Right cardiac atrium (tissue), 5 donors: ENCODE data around the gene EEFSEC. TPM values are rescaled to one million over a fixed set of nuclear protein-coding genes. Genes with fewer than 3 reads are reported as not detected.

Experiments used
- ATAC-seq, 2 donors: fragments of 200-7000 bp; cut with Tn5 transposase; one replicate each; pipeline versions ENCODE4 v1.8.0 to v1.9.1; 2020; ENCODE audit warnings: moderate library complexity in 2 of 2, mild to moderate bottlenecking in 1 of 2
- DNase-seq, 3 donors: peaks; one replicate each; pipeline ENCODE4 v3.0.0-alpha.2; 2020
- H3K27ac ChIP-seq: one replicate; pipeline ENCODE4 v1.5.1; 2013; ENCODE audit warnings: mild to moderate bottlenecking, low read length, control low read depth, moderate library complexity
- H3K27me3 ChIP-seq: one replicate; pipeline ENCODE4 v1.6.1; 2013; ENCODE audit not compliant: control insufficient read depth, insufficient read depth
- H3K4me1 ChIP-seq: one replicate; pipeline ENCODE4 v1.6.1; 2013; ENCODE audit warnings: low read length; ENCODE audit not compliant: control insufficient read depth, insufficient read depth
- H3K4me3 ChIP-seq: one replicate; pipeline ENCODE4 v1.5.1; 2013; ENCODE audit warnings: low read length, control low read depth
- H3K9me3 ChIP-seq: one replicate; pipeline ENCODE4 v1.6.1; 2013; ENCODE audit warnings: low read length; ENCODE audit not compliant: control insufficient read depth
- WGBS: extraction: QIAGEN DNeasy Blood & Tissue Kit; methylation state at CpG from one replicate; pipeline ENCODE4 v1.1.7; 2013; 5-methylcytosine and 5-hydroxymethylcytosine counted together
- intact Hi-C, 4 donors: fragments of 100-400 bp; cut with DNase I; formaldehyde crosslinking; loops; one replicate each; pipeline versions ENCODE4 v1.11.0 to v1.14.0; 2022 to 2023
- polyA plus RNA-seq: library from polyadenylated mRNA; stranded (reverse); fragments of 200-250 nt; gene quantifications from one replicate; pipeline ENCODE4 v1.2.3, GENCODE V29; 2013
- total RNA-seq, 4 donors: library from RNA; stranded (reverse); fragmentation: NEBNext Ultra II Directional; extraction: Animal tissue kit (Norgen Biotek cat#: 25700); gene quantifications; one replicate each; pipeline ENCODE4 v1.2.1, GENCODE V29; 2021
- donor health status: healthy with polysubstance abuse.
- donor health status: DM: no; HTN: yes; CAD: no.
- donor health status: DM: no; HTN: no; CAD: no.
- donor health status: DM: no; HTN: yes; CAD: no; lungs with severe emphysema.
- donor health status: DM: yes; HTN: yes; CAD: no.

The EEFSEC gene
- total and polyA plus RNA-seq, 5 donors: 14.7 to 17.6 (median 15.6) TPM

- Histone ChIP-seq H3K27ac (peak overlapping the region; percentile 25), H3K4me3 (no peak overlapping the region), H3K27me3 (no peaks in the 10 kb centered on the region), H3K4me1 (peaks cover 15% of the 10 kb centered on the region), H3K9me3 (no peaks in the 10 kb centered on the region)
- intact Hi-C loops: no loop called here
- no peak for DNase-seq
- WGBS: 83% methylated on average over 4 of the region's 4 CpGs
- ATAC-seq: no peak
Measured at GRCh38 chr3:128294999-128295468, 141.8 kb downstream of the EEFSEC start.

DNA sequence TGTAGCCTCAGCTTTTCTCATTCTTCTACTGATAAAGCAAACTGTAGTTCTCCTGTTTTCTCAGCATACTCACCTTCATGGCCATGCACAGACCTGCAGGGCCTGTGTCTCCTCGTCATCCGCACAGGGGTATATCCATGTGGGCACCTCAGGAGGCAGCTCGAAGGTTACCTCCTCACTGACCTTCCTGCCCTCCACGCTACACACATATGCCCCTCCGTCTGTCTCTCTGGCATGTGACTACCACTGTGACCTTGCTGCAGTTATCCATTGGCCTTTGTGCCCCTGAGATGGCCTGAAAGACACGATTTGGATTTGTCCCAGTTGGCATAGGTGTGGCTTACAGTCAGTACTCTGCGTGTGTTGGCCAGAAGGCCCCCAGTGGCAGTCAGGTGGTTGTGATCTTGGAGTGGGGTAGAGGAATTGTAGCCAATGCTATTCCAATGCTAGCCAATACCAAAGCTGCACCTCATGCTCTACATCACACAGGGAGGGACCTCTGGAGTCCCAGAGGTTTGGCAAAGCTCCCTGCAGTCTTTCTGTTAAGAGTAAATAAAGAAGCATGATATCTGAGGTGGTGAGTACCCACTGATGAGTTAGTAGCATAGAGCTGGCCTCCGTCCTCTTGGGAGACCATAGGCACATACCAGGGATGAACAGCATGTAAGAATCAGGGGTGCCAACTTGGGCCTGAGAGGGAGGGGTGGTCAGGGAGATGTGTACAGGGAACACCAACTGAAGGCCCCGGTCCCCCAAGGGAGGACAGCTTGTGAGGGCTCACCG, 143.4 kb downstream of the EEFSEC start:
- intact Hi-C loops: no loop called here
- DNase-seq (peak in 2 of 3 donors; percentile 67 to 72), ATAC-seq (peak; percentile 72 to 89)
- H3K27ac ChIP-seq: peak overlapping the region; percentile 85
- 76% methylated on average over 10 of the region's 10 CpGs for WGBS
- no peaks in the 10 kb centered on the region for H3K9me3 ChIP-seq
- H3K4me3 ChIP-seq: no peak overlapping the region
- no peaks in the 10 kb centered on the region for H3K27me3 ChIP-seq
- peaks cover 17% of the 10 kb centered on the region for H3K4me1 ChIP-seq

GRCh38 chr3:128297401-128298138, 144.3 kb downstream of the EEFSEC start:
- no peaks in the 10 kb centered on the region for H3K9me3 ChIP-seq
- H3K4me3 ChIP-seq: no peak overlapping the region
- ATAC-seq (peak; percentile 56 to 68), DNase-seq (peak in 2 of 3 donors; percentile 64 to 70)
- no peaks in the 10 kb centered on the region for H3K27me3 ChIP-seq
- peak overlapping the region; percentile 85 for H3K27ac ChIP-seq
- 22% methylated on average over 2 of the region's 2 CpGs for WGBS
- H3K4me1 ChIP-seq: peaks cover 17% of the 10 kb centered on the region
- intact Hi-C loops: no loop called here

GRCh38 chr3:128301186-128302023, 148.1 kb downstream of the EEFSEC start:
- Histone ChIP-seq H3K4me1 (peaks cover 11% of the 10 kb centered on the region), H3K9me3 (no peaks in the 10 kb centered on the region), H3K27ac (no peak overlapping the region), H3K4me3 (no peak overlapping the region), H3K27me3 (no peaks in the 10 kb centered on the region)
- intact Hi-C loops: no loop called here
- DNase-seq (no peak), ATAC-seq (no peak)
- 86% methylated on average over 8 of the region's 8 CpGs for WGBS

- H3K4me1 ChIP-seq: peaks cover 11% of the 10 kb centered on the region
- 98% methylated on average over 2 of the region's 2 CpGs for WGBS
- intact Hi-C loops: loop anchor here in 1 of 4 donors (5.0 kb wide), 1 partner anchor 191 kb away; no protein-coding TSS in a partner anchor
Measured at GRCh38 chr3:128306481-128306880, 153.2 kb downstream of the EEFSEC start.

GRCh38 chr3:128307029-128307633, 153.8 kb downstream of the EEFSEC start:
- WGBS: 98% methylated on average over 3 of the region's 3 CpGs
- Histone ChIP-seq H3K4me3 (no peak overlapping the region), H3K27me3 (no peaks in the 10 kb centered on the region), H3K27ac (no peak overlapping the region), H3K9me3 (no peaks in the 10 kb centered on the region), H3K4me1 (peaks cover 12% of the 10 kb centered on the region)
- peak in 1 of 2 donors; percentile 9 for ATAC-seq
- intact Hi-C loops: loop anchor here in 1 of 4 donors (5.0 kb wide), 1 partner anchor 190 kb away; no protein-coding TSS in a partner anchor
- no peak for DNase-seq

More at GRCh38 chr3:128306481-128306880, 153.2 kb downstream of the EEFSEC start:
- DNase-seq (no peak), ATAC-seq (no peak)
- H3K27me3 ChIP-seq: no peaks in the 10 kb centered on the region
- no peak overlapping the region for H3K4me3 ChIP-seq
- H3K27ac ChIP-seq: no peak overlapping the region
- H3K9me3 ChIP-seq: no peaks in the 10 kb centered on the region

- Histone ChIP-seq H3K27me3 (no peaks in the 10 kb centered on the region), H3K27ac (peak overlapping the region; percentile 7), H3K9me3 (no peaks in the 10 kb centered on the region), H3K4me3 (no peak overlapping the region), H3K4me1 (peaks cover 12% of the 10 kb centered on the region)
- DNase-seq: no peak
- WGBS: 87% methylated on average over 6 of the region's 6 CpGs
- intact Hi-C loops: loop anchor here in 1 of 4 donors (5.0 kb wide), 1 partner anchor 189 kb away; no protein-coding TSS in a partner anchor
- no peak for ATAC-seq
Measured at GRCh38 chr3:128307781-128308469, 154.6 kb downstream of the EEFSEC start.

DNA sequence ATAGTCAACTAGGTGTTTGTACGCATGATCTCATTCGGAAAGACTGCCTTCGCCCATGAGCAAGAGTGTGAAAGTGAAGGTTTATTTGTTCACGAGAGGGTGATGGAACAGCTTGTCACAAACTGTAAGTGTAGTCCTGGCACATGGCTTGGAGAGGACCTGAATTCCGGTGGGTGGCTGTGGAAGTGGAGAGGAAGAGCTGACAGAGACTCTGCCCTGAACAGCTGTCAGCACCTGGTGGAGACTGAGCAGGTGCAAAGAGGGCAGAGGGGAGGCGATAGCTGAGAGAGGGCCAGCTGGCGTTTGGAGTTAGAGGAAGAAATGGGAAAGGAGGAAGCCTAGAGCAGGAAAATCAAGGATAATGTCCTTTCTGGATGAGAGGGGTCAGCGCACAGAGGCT, 155.7 kb downstream of the EEFSEC start:
- 72% methylated on average over 8 of the region's 8 CpGs for WGBS
- peak; percentile 76 to 90 for ATAC-seq
- intact Hi-C loops: loop anchor here in 1 of 4 donors (5.0 kb wide), 1 partner anchor 188 kb away; no protein-coding TSS in a partner anchor
- Histone ChIP-seq H3K4me3 (no peak overlapping the region), H3K4me1 (peaks cover 15% of the 10 kb centered on the region), H3K9me3 (no peaks in the 10 kb centered on the region), H3K27me3 (no peaks in the 10 kb centered on the region), H3K27ac (peak overlapping the region; percentile 82)
- peak in 2 of 3 donors; percentile 67 to 77 for DNase-seq

- no peaks in the 10 kb centered on the region for H3K9me3 ChIP-seq
- H3K27me3 ChIP-seq: no peaks in the 10 kb centered on the region
- H3K4me1 ChIP-seq: peaks cover 15% of the 10 kb centered on the region
- no peak overlapping the region for H3K4me3 ChIP-seq
- DNase-seq (no peak), ATAC-seq (peak; percentile 25 to 49)
- WGBS: 71% methylated on average over 4 of the region's 4 CpGs
- intact Hi-C loops: loop anchor here in 1 of 4 donors (10.0 kb wide), 2 partner anchors 136 to 226 kb away; no protein-coding TSS in a partner anchor
- H3K27ac ChIP-seq: peak overlapping the region; percentile 11
Measured at GRCh38 chr3:128310286-128311058, 157.2 kb downstream of the EEFSEC start.
